HG02623 (cell line): ENCODE data around the gene NHLRC2.

Experiments used
- ATAC-seq: cut with Tn5 transposase; IDR thresholded peaks from one replicate; pipeline ENCODE4 v1.9.1; 2021; ENCODE audit warnings: moderate library complexity; ENCODE audit not compliant: unreplicated experiment

Gene NHLRC2

GRCh38 chr10:113858541-113858940 lies 4.1 kb downstream of the NHLRC2 start:
- ATAC-seq, result no peak

GRCh38 chr10:113859261-113859660 lies 4.8 kb downstream of the NHLRC2 start:
- ATAC-seq, result peak; percentile 32

GRCh38 chr10:113865901-113866300 lies 11.4 kb downstream of the NHLRC2 start:
- no peak for ATAC-seq

GRCh38 chr10:113866551-113867394 lies 12.3 kb downstream of the NHLRC2 start:
- ATAC-seq, result no peak

- ATAC-seq, result no peak
These were observed 13.4 kb downstream of the NHLRC2 start for GRCh38 chr10:113867904-113868303.

- ATAC-seq, result no peak
These were observed 15.3 kb downstream of the NHLRC2 start for GRCh38 chr10:113869789-113870188.

- no peak for ATAC-seq
These were observed 17.9 kb downstream of the NHLRC2 start for GRCh38 chr10:113872139-113873030.

GRCh38 chr10:113875212-113875611 lies 20.8 kb downstream of the NHLRC2 start:
- ATAC-seq, result no peak

GRCh38 chr10:113876461-113876860 lies 22.0 kb downstream of the NHLRC2 start:
- no peak for ATAC-seq

GRCh38 chr10:113879691-113880090 lies 25.2 kb downstream of the NHLRC2 start:
- peak; percentile 85 for ATAC-seq

GRCh38 chr10:113880236-113880635 lies 25.8 kb downstream of the NHLRC2 start:
- no peak for ATAC-seq

- no peak for ATAC-seq
These were observed 27.8 kb downstream of the NHLRC2 start for GRCh38 chr10:113882240-113882639.

GRCh38 chr10:113889911-113890310 lies 35.5 kb downstream of the NHLRC2 start:
- no peak for ATAC-seq

GRCh38 chr10:113890769-113891168 lies 36.3 kb downstream of the NHLRC2 start:
- no peak for ATAC-seq

- ATAC-seq, result no peak
These were observed 37.0 kb downstream of the NHLRC2 start for GRCh38 chr10:113891476-113891875.

GRCh38 chr10:113893570-113893969 lies 39.1 kb downstream of the NHLRC2 start:
- ATAC-seq, result no peak

GRCh38 chr10:113894581-113894980 lies 40.1 kb downstream of the NHLRC2 start:
- ATAC-seq, result no peak

- ATAC-seq, result no peak
These were observed 40.6 kb downstream of the NHLRC2 start for GRCh38 chr10:113895018-113895417.

- ATAC-seq, result no peak
These were observed 43.5 kb downstream of the NHLRC2 start for GRCh38 chr10:113897693-113898618.

- no peak for ATAC-seq
These were observed 45.6 kb downstream of the NHLRC2 start for GRCh38 chr10:113899952-113900598.
